GM19467 (cell line): ENCODE data around the gene CD53.

ENCODE experiments used
- ATAC-seq: cut with Tn5 transposase; IDR thresholded peaks from one replicate; pipeline ENCODE4 v1.9.1; 2021; ENCODE audit warnings: mild to moderate bottlenecking, moderate library complexity; ENCODE audit not compliant: unreplicated experiment

CD53 gene

GRCh38 chr1:110875216-110875731, 2.3 kb downstream of the CD53 start:
- ATAC-seq = peak; percentile 44

- no peak for ATAC-seq
These were observed 3.9 kb downstream of the CD53 start for GRCh38 chr1:110876748-110877341.

- ATAC-seq = no peak
These were observed 4.4 kb downstream of the CD53 start for GRCh38 chr1:110877364-110877763.

GRCh38 chr1:110877776-110878175, 4.8 kb downstream of the CD53 start:
- ATAC-seq = no peak

- ATAC-seq = no peak
These were observed 5.6 kb downstream of the CD53 start for GRCh38 chr1:110878591-110878990.

- no peak for ATAC-seq
These were observed 6.0 kb downstream of the CD53 start for GRCh38 chr1:110878993-110879392.

- ATAC-seq = no peak
These were observed 7.0 kb downstream of the CD53 start for GRCh38 chr1:110879758-110880606.

GRCh38 chr1:110880708-110881374, 7.9 kb downstream of the CD53 start:
- no peak for ATAC-seq

GRCh38 chr1:110888049-110888448, 15.1 kb downstream of the CD53 start:
- no peak for ATAC-seq

GRCh38 chr1:110888641-110889040, 15.7 kb downstream of the CD53 start:
- no peak for ATAC-seq

GRCh38 chr1:110890474-110891196, 17.7 kb downstream of the CD53 start:
- no peak for ATAC-seq

GRCh38 chr1:110893908-110894490, 21.1 kb downstream of the CD53 start:
- no peak for ATAC-seq

GRCh38 chr1:110896090-110896489, 23.1 kb downstream of the CD53 start:
- no peak for ATAC-seq

GRCh38 chr1:110897681-110898080, 24.7 kb downstream of the CD53 start:
- no peak for ATAC-seq

GRCh38 chr1:110898734-110899457, 25.9 kb downstream of the CD53 start:
- no peak for ATAC-seq

GRCh38 chr1:110899458-110899843, 26.5 kb downstream of the CD53 start:
- ATAC-seq = no peak

GRCh38 chr1:110902820-110903463, 30.0 kb downstream of the CD53 start:
- no peak for ATAC-seq

- no peak for ATAC-seq
These were observed 31.0 kb downstream of the CD53 start for GRCh38 chr1:110903853-110904500.

- ATAC-seq = no peak
These were observed 39.8 kb downstream of the CD53 start for GRCh38 chr1:110912784-110913183.
